ENCODE results near the gene SCRN2.

SCRN2 gene

DNA sequence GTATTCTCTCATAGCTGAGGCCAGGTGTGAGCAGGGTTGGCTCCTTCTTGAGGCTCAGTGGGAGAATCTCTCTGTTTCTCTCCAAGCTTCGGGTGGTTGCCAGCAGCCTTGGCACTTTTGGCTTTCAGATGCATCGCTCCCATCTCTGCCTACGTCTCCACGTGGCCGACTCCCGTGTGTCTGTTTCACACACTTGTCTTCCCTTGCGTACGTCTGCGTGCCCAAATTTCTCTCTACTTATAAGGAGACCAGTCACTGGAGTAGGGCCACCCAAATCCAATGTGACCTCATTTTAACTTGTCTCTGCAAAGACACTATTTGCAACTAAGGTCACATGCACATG lies 34.2 kb downstream of the SCRN2 start:
- no peak overlapping the region for H3K4me3 ChIP-seq (ENCODE audit: low read depth in 1 of 2, low read length in 2 of 2)
- H3K27me3 ChIP-seq (ENCODE audit: control insufficient read depth in 1 of 2, insufficient read depth in 2 of 2, low read length in 2 of 2) = no peaks in the 10 kb centered on the region
- peaks cover 20 to 56% of the 10 kb centered on the region in 2 donors for H3K36me3 ChIP-seq (ENCODE audit: control insufficient read depth in 1 of 2, insufficient read depth in 2 of 2, low read length in 2 of 2)
- H3K4me1 ChIP-seq (ENCODE audit: control insufficient read depth in 1 of 2, insufficient read depth in 2 of 2, low read length in 2 of 2) = peaks cover 27 to 29% of the 10 kb centered on the region in 2 donors
- no peak overlapping the region for H3K27ac ChIP-seq (ENCODE audit: low read depth, low read length)
- H3K9me3 ChIP-seq (ENCODE audit: control insufficient read depth in 1 of 2, low read length in 2 of 2) = no peaks in the 10 kb centered on the region
- H3K9ac ChIP-seq (ENCODE audit: low read depth in 1 of 2, low read length in 2 of 2) = no peak overlapping the region

DNA sequence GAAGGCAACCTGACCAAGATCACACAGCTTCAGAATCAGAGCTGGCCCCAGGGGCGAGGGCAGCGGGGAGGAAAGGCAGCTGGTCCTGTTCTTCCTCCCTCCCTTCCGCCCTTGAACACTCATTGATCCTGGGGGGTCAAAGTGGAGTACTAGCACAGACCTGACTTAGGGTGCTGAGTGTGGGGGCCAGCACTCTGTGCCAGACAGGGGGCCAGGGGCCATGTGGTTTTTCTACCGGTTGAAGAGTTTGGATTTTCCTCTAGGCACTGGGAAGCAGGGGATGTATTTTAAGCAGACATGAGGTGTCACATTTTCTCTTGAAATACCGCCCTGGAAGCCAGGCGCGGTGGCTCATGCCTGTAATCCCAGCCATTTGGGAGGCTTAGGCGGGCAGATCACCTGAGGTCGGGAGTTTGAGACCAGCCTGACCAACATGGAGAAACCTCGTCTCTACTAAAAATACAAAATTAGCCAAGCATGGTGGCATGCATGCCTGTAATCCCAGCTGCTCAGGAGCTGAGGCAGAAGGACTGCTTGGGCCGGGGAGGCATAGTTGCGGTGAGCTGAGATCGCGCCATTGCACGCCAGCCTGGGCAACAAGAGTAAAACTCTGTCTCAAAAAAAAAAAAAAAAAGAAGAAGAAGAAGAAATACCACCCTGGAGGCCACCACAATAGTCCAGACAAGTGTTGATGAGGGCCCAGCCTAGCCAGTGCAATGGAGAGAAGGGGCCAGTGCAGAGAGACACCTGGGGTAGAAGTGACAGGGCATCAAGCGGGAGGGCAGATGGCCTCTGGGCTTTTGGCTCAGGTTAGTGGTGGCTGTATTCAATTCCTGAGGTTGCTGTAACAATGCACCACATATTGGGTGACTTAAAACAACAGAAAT lies 34.8 kb downstream of the SCRN2 start:
- H3K9ac ChIP-seq (ENCODE audit: low read depth in 1 of 2, low read length in 2 of 2) = no peak overlapping the region
- H3K4me3 ChIP-seq (ENCODE audit: low read depth in 1 of 2, low read length in 2 of 2) = no peak overlapping the region
- peaks cover 21 to 25% of the 10 kb centered on the region in 2 donors for H3K4me1 ChIP-seq (ENCODE audit: control insufficient read depth in 1 of 2, insufficient read depth in 2 of 2, low read length in 2 of 2)
- H3K27ac ChIP-seq (ENCODE audit: low read depth, low read length) = no peak overlapping the region
- H3K36me3 ChIP-seq (ENCODE audit: control insufficient read depth in 1 of 2, insufficient read depth in 2 of 2, low read length in 2 of 2) = peaks cover 20 to 50% of the 10 kb centered on the region in 2 donors
- H3K27me3 ChIP-seq (ENCODE audit: control insufficient read depth in 1 of 2, insufficient read depth in 2 of 2, low read length in 2 of 2) = no peaks in the 10 kb centered on the region
- H3K9me3 ChIP-seq (ENCODE audit: control insufficient read depth in 1 of 2, low read length in 2 of 2) = no peaks in the 10 kb centered on the region

DNA sequence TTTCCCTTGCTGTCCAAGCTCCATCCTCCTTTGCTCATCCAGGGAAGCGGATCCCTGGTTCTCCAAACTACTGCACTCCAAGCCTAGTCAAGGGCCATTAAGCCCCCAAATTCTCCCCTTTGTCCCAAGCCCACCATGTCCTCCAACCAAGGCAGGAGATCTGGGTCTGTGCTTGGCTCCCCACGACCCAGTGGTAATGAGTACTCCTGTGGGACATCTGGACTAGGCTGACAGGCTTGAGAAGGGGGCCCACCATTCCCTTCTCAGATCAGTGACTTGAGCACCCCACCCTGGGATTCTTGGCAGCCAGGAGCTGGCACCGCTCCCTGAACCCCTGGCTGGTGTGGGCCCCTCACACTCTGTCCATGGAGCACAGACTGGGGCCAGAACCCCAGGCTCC lies 36.6 kb downstream of the SCRN2 start:
- Histone ChIP-seq H3K4me1 (ENCODE audit: control insufficient read depth in 1 of 2, insufficient read depth in 2 of 2, low read length in 2 of 2) (peaks cover 4 to 7% of the 10 kb centered on the region in 2 donors), H3K27me3 (ENCODE audit: control insufficient read depth in 1 of 2, insufficient read depth in 2 of 2, low read length in 2 of 2) (no peaks in the 10 kb centered on the region), H3K9me3 (ENCODE audit: control insufficient read depth in 1 of 2, low read length in 2 of 2) (no peaks in the 10 kb centered on the region), H3K36me3 (ENCODE audit: control insufficient read depth in 1 of 2, insufficient read depth in 2 of 2, low read length in 2 of 2) (peaks cover 18 to 33% of the 10 kb centered on the region in 2 donors), H3K27ac (ENCODE audit: low read depth, low read length) (no peak overlapping the region), H3K4me3 (ENCODE audit: low read depth in 1 of 2, low read length in 2 of 2) (no peak overlapping the region), H3K9ac (ENCODE audit: low read depth in 1 of 2, low read length in 2 of 2) (no peak overlapping the region)

- H3K27me3 ChIP-seq (ENCODE audit: control insufficient read depth in 1 of 2, insufficient read depth in 2 of 2, low read length in 2 of 2) = no peaks in the 10 kb centered on the region
- H3K27ac ChIP-seq (ENCODE audit: low read depth, low read length) = no peak overlapping the region
- H3K4me1 ChIP-seq (ENCODE audit: control insufficient read depth in 1 of 2, insufficient read depth in 2 of 2, low read length in 2 of 2) = no peaks in the 10 kb centered on the region
- H3K36me3 ChIP-seq (ENCODE audit: control insufficient read depth in 1 of 2, insufficient read depth in 2 of 2, low read length in 2 of 2) = peaks cover 11 to 26% of the 10 kb centered on the region in 2 donors
- no peaks in the 10 kb centered on the region for H3K9me3 ChIP-seq (ENCODE audit: control insufficient read depth in 1 of 2, low read length in 2 of 2)
- no peak overlapping the region for H3K4me3 ChIP-seq (ENCODE audit: low read depth in 1 of 2, low read length in 2 of 2)
- H3K9ac ChIP-seq (ENCODE audit: low read depth in 1 of 2, low read length in 2 of 2) = no peak overlapping the region
These were observed 37.3 kb downstream of the SCRN2 start for GRCh38 chr17:47803751-47804150.

DNA sequence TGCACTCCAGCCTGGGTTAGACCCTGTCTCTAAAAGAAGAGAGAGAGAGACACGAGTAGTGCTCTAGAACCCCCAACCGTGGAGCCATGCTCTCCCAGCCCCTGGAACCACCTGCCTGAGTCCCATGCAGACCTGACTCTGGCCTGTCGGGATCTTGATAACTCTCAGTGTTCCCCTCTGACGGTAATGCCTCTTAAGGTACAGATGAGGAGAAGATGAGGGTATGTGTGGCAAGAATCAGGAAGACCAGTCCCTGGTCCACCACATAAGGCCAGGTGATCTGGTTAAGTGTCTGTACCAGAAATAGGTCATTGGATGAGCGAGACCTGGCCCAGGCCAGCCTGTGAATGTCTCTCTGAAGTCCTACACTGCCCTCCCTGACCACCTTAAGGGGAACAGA lies 37.9 kb downstream of the SCRN2 start:
- Histone ChIP-seq H3K4me1 (ENCODE audit: control insufficient read depth in 1 of 2, insufficient read depth in 2 of 2, low read length in 2 of 2) (no peaks in the 10 kb centered on the region), H3K4me3 (ENCODE audit: low read depth in 1 of 2, low read length in 2 of 2) (no peak overlapping the region), H3K27ac (ENCODE audit: low read depth, low read length) (no peak overlapping the region), H3K27me3 (ENCODE audit: control insufficient read depth in 1 of 2, insufficient read depth in 2 of 2, low read length in 2 of 2) (no peaks in the 10 kb centered on the region), H3K9ac (ENCODE audit: low read depth in 1 of 2, low read length in 2 of 2) (no peak overlapping the region), H3K36me3 (ENCODE audit: control insufficient read depth in 1 of 2, insufficient read depth in 2 of 2, low read length in 2 of 2) (peaks cover 5 to 21% of the 10 kb centered on the region in 2 donors), H3K9me3 (ENCODE audit: control insufficient read depth in 1 of 2, low read length in 2 of 2) (no peaks in the 10 kb centered on the region)

GRCh38 chr17:47802341-47803022 lies 38.6 kb downstream of the SCRN2 start:
- Histone ChIP-seq H3K4me3 (ENCODE audit: low read depth in 1 of 2, low read length in 2 of 2) (no peak overlapping the region), H3K27ac (ENCODE audit: low read depth, low read length) (no peak overlapping the region), H3K9me3 (ENCODE audit: control insufficient read depth in 1 of 2, low read length in 2 of 2) (no peaks in the 10 kb centered on the region), H3K36me3 (ENCODE audit: control insufficient read depth in 1 of 2, insufficient read depth in 2 of 2, low read length in 2 of 2) (peaks cover 5 to 13% of the 10 kb centered on the region in 2 donors), H3K9ac (ENCODE audit: low read depth in 1 of 2, low read length in 2 of 2) (no peak overlapping the region), H3K4me1 (ENCODE audit: control insufficient read depth in 1 of 2, insufficient read depth in 2 of 2, low read length in 2 of 2) (no peaks in the 10 kb centered on the region), H3K27me3 (ENCODE audit: control insufficient read depth in 1 of 2, insufficient read depth in 2 of 2, low read length in 2 of 2) (no peaks in the 10 kb centered on the region)

DNA sequence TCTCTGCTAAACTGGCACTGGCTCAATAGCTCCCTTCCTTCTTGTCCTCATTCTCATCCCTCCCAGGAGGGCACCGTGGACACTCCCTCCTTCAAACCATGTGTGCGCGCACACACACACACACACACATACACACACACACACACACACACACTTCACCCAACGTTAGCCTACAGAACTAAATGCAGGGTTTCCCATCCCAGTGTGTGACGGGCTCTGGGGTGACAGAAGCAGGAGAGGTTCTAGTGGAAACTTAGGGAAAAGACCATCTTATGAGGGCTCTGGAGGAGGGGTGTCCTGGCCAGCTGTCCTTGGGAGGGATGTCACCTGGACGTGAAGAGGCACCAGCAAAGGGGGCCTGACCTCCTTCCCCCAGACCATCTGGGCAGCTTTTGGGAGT lies 39.2 kb downstream of the SCRN2 start:
- Histone ChIP-seq H3K27ac (ENCODE audit: low read depth, low read length) (no peak overlapping the region), H3K4me3 (ENCODE audit: low read depth in 1 of 2, low read length in 2 of 2) (no peak overlapping the region), H3K9me3 (ENCODE audit: control insufficient read depth in 1 of 2, low read length in 2 of 2) (no peaks in the 10 kb centered on the region), H3K27me3 (ENCODE audit: control insufficient read depth in 1 of 2, insufficient read depth in 2 of 2, low read length in 2 of 2) (no peaks in the 10 kb centered on the region), H3K36me3 (ENCODE audit: control insufficient read depth in 1 of 2, insufficient read depth in 2 of 2, low read length in 2 of 2) (peaks cover 1 to 8% of the 10 kb centered on the region in 2 donors), H3K9ac (ENCODE audit: low read depth in 1 of 2, low read length in 2 of 2) (no peak overlapping the region), H3K4me1 (ENCODE audit: control insufficient read depth in 1 of 2, insufficient read depth in 2 of 2, low read length in 2 of 2) (no peaks in the 10 kb centered on the region)

DNA sequence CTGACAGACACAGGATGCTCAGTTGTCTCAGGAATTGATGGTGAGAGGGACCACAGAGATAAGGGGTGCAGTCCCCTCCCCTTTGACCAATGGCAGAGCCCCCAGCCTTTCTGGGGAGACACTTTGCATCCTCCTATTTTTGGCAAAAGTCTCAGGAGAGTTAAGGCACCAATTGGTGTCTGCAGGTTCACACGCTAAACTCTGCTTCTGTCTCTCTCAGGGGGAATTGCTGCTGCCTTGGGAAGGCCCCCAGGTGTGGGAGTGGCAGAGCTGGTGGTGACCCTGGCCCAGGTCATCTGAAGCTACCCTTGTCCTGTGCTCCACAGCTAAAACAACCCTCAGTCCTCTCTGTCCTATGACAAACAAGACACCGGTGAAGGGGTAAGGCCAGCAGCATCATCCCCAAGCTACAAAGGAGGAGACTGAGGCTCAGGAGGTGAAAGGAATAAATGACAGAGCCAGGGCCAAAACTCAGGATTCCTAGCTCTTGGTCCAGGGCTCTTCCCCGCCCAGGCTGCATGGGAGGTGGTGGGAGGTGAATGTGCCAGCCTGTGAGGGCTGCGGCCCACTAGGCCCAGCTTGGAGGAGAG lies 39.8 kb downstream of the SCRN2 start:
- Histone ChIP-seq H3K27ac (ENCODE audit: low read depth, low read length) (no peak overlapping the region), H3K4me1 (ENCODE audit: control insufficient read depth in 1 of 2, insufficient read depth in 2 of 2, low read length in 2 of 2) (no peaks in the 10 kb centered on the region), H3K9me3 (ENCODE audit: control insufficient read depth in 1 of 2, low read length in 2 of 2) (no peaks in the 10 kb centered on the region), H3K4me3 (ENCODE audit: low read depth in 1 of 2, low read length in 2 of 2) (no peak overlapping the region), H3K27me3 (ENCODE audit: control insufficient read depth in 1 of 2, insufficient read depth in 2 of 2, low read length in 2 of 2) (no peaks in the 10 kb centered on the region), H3K9ac (ENCODE audit: low read depth in 1 of 2, low read length in 2 of 2) (no peak overlapping the region), H3K36me3 (ENCODE audit: control insufficient read depth in 1 of 2, insufficient read depth in 2 of 2, low read length in 2 of 2) (peaks cover 0 to 1% of the 10 kb centered on the region in 2 donors)

DNA sequence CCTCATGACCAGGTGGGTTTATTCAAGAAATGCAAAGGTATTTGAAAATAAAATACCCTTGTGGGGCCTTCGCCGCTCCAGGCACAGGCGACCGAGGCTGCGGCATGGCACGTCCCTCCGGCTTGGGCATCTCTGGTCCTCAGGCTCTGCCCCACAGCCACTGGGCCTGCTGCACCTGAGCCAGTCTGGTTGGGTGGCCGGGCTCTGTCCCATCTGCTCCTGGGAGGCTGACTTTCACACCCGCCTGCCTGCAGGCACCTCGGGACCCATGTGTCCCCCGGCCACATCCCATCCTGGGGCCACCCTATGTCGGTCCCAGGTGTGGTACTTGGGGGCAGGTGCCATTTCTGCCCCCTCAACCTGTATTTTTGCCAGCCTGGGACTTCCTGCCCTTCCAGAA lies 40.4 kb downstream of the SCRN2 start:
- no peak overlapping the region for H3K9ac ChIP-seq (ENCODE audit: low read depth in 1 of 2, low read length in 2 of 2)
- no peaks in the 10 kb centered on the region for H3K36me3 ChIP-seq (ENCODE audit: control insufficient read depth in 1 of 2, insufficient read depth in 2 of 2, low read length in 2 of 2)
- H3K27me3 ChIP-seq (ENCODE audit: control insufficient read depth in 1 of 2, insufficient read depth in 2 of 2, low read length in 2 of 2) = no peaks in the 10 kb centered on the region
- no peak overlapping the region for H3K4me3 ChIP-seq (ENCODE audit: low read depth in 1 of 2, low read length in 2 of 2)
- no peaks in the 10 kb centered on the region for H3K9me3 ChIP-seq (ENCODE audit: control insufficient read depth in 1 of 2, low read length in 2 of 2)
- no peak overlapping the region for H3K27ac ChIP-seq (ENCODE audit: low read depth, low read length)
- H3K4me1 ChIP-seq (ENCODE audit: control insufficient read depth in 1 of 2, insufficient read depth in 2 of 2, low read length in 2 of 2) = no peaks in the 10 kb centered on the region

- H3K36me3 ChIP-seq (ENCODE audit: control insufficient read depth in 1 of 2, insufficient read depth in 2 of 2, low read length in 2 of 2) = no peaks in the 10 kb centered on the region
- no peaks in the 10 kb centered on the region for H3K9me3 ChIP-seq (ENCODE audit: control insufficient read depth in 1 of 2, low read length in 2 of 2)
- peaks cover 3 to 7% of the 10 kb centered on the region in 2 donors for H3K27me3 ChIP-seq (ENCODE audit: control insufficient read depth in 1 of 2, insufficient read depth in 2 of 2, low read length in 2 of 2)
- H3K27ac ChIP-seq (ENCODE audit: low read depth, low read length) = no peak overlapping the region
- no peak overlapping the region for H3K4me3 ChIP-seq (ENCODE audit: low read depth in 1 of 2, low read length in 2 of 2)
- no peaks in the 10 kb centered on the region for H3K4me1 ChIP-seq (ENCODE audit: control insufficient read depth in 1 of 2, insufficient read depth in 2 of 2, low read length in 2 of 2)
- no peak overlapping the region for H3K9ac ChIP-seq (ENCODE audit: low read depth in 1 of 2, low read length in 2 of 2)
These were observed 43.3 kb downstream of the SCRN2 start for GRCh38 chr17:47797797-47798196.

Measured in duodenal mucosa (tissue), 2 donors.